ENCODE data around the gene PTPN3.

The PTPN3 gene

DNA sequence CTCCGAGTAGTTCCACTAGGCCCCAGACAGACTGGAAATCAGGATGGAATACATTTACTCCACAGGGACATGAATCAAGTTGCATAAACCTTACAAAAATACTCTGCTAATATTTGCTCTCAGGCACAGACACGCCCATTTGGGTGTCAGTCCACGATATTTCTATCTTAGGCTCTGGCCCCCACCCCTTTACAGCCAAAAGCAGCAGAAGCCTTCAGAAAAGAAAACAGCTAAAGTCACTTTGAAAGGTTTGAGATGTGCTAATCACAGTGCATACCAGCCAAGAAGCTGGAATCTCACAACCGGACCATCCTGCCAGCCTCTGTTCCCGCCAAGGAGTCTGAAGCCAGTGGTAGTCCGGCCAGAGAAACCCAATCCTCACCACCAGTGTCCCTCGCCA lies 22.6 kb downstream of the PTPN3 start:
- DNase-seq = no peak

DNA sequence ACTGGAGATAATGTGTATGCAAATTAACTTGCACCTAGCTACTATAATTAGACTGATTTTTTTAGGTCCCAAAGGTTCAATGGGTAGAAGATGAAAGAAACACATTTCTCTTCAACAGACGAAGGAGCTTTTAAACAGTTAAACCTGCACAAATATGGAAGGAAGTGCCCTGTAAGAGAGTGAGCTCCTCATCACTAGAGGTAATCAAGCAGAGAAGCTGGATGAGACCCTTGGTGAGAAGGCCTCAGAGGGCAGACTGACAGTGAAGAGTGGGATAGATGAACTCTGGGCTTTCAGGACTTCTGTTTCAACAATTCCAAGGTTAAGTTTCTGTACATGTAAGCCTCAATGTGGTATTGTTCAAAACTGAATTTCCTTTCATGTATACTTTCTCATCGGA lies 23.2 kb downstream of the PTPN3 start:
- DNase-seq = no peak

DNA sequence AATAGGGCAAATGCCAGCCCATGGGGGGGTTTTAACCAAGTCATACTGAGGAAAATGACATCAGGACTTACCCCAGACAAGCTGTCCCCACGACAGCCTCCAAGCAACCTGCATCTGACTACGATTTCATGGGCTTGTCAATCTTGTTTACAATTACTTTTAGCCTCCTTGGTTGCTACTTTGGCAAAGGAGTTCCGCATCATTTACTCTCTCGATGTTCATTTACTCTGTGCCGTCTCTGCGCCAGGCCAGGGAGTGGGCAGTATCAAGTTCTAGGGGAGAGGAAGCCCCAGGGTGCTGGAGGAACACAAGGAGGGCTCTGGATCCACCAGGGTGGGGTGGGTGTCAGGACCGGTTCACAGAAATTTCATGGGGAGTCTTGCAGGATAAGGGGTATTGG lies 23.9 kb downstream of the PTPN3 start:
- no peak for DNase-seq

DNA sequence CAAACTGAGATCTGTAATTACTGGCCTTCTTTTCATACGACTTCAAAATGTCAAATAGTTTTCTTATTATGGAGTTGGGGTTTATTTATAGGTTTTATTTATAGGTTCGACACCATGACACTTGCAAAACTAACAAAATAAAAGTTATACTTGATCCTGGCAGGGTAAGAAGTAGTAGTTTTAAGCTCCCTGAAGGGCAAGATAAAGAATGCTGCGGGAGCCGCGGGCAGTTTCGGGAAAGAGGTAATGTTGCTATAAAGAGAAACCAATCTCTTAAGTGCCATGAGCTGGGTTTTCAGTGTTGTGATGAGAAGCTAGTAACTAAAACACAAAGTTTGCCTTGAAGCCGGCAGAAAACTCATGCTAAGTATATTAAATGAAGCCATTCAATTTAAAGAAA lies 24.8 kb downstream of the PTPN3 start:
- no peak for DNase-seq

DNA sequence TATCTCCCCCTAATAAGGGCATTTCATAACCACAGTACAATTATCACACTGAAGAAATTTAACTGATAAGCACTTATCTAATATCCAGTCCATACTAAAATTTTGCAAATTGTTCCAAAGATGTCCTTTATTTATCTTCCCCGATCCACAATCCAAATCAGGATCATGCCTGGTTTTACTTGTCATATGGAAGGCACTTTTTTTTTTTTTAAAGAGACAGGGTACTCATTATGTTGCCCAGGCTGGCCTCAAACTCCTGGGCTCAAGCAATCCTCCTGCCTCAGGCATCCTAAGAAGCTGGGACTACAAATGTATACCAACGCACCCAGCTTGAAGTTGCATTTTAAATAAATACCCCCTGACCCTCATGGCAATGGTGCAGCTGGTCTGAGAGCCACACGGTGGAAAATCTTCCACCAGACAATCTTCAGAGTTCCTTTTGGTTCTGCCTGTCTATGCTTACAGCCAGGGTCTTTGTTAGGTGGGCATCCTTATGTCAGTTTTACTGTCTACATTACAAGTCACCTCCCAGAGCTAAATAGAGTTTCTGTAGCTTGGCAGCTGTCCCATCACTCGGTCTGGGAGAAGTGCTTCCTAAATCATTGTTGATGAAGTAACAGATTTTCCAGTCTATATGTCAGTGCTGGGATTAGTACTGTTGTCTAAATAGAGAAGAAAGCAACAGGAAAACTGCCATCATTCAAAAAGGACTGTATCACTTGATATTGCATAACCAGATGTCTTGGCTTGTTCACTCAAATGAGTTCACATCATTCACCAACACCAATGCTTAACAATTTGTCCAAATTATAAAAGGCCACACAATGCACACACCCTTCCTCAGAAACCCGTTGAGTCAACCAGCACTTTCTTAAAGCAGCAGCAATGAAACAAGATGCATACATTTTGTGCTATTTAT lies 26.4 kb downstream of the PTPN3 start:
- DNase-seq = no peak

DNA sequence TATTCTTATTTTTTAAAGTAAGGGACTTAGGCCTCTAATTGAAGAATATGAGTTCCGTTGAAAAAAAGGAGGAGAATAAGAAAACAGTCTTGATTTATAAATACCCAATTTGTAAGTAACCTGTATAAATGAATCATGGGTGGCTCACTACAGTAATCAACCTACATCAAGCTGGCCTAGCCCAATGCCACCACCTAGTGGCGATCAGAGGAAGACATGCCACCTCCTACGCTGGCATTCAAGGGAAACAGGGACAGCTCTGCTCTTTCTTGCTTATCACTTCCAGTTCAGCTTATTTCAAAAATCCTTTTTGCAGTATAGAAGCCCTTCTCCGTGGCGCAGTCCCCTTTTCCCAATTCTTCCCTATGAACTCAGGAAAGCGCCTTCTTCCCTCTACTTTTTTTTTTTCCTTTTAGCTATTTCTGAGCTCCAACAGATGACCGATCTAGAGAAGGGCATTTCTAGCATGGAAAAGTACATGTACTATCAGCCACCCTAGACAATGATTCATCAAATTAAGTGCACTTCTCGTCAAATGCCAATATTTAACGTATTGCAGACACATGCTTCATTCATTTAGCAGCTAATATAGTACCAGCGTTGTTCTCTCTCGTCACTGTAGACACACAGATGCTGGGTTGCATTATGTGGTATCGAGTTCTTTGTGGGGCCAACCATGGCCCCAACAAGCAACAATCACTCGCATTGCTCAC lies 28.3 kb downstream of the PTPN3 start:
- DNase-seq = peak; percentile 73 to 82 (median 78)

DNA sequence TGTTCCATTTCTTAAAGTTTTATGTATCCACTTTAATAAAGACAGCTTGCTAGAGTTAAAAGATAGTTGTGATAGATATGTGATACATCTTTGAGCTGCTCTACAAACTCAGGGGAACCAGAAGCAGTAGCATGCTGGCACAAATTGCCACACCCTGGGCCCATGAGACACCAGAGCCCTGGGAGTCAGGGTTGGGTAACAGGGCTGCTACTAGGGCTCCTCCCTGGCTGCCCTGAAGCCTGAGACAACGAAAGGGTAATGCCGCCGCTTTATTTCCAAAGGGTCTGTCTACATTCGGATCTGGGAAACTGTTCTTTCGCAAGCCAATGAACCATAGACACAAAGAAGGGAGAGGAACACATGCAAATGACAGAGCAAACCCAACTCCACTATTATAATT lies 29.2 kb downstream of the PTPN3 start:
- DNase-seq = no peak

DNA sequence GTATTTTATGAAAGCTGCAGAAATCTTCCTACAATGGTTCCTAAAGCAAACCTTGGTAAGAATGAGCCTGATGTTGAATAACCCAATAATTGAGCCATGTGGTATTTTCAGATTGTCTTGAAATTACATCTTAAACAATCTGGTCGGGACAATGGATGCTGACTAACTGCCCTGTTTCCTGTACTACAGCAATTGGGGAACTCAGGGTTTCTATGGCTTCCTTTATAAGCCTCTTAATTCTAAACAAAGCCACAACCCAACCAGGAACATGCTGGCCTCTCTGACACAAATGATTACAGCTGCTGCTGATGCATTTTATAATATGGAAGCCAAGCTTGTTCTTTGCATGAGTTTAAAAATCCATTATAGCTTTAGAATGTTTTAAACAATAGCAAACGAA lies 30.2 kb downstream of the PTPN3 start:
- peak; percentile 28 to 57 (median 41) for DNase-seq

DNA sequence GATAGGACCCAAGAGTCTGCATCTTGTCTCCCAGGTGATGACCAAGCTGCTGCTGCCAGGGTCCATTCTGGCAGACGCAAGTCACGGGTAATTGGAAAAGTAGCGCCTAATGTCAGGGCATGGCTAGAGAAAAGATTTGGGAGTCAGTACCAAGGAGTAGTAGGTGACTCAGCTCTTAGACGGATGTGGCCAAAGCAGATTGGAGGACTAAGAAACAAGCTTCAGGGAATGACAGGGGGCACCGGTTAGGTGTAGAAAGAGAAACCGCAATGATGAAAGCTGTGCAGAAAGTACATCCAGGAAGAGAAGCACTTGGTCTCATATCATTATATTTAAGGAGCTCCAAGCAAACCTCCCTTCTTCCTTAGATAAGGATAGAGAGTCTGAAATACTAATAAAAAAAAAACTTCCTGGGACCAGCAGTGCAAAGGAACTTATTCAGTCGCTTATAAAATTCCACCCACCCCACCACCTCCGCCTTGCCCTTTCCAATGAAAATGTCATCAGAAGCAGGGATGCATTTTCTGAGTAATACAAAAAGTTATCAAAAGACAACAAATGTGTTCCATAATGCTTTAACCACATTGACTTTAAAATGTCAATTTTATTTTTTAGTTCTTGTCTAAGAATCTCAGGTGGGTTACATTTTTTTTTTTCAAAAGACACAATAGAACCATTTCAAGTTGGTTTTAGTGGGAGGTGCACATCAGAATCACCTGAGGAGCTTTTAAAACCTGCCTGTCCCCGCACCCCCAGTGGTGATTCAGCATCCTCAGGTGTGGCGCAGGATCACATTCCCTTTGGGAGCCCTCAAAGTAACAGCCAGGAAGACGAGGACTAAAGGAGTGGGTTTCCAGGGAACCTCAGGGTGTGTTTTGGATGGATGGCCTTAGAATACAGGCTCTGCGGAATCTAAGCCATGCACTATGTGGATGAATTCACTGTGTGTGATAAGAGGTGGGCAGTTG lies 31.2 kb downstream of the PTPN3 start:
- no peak for DNase-seq

DNA sequence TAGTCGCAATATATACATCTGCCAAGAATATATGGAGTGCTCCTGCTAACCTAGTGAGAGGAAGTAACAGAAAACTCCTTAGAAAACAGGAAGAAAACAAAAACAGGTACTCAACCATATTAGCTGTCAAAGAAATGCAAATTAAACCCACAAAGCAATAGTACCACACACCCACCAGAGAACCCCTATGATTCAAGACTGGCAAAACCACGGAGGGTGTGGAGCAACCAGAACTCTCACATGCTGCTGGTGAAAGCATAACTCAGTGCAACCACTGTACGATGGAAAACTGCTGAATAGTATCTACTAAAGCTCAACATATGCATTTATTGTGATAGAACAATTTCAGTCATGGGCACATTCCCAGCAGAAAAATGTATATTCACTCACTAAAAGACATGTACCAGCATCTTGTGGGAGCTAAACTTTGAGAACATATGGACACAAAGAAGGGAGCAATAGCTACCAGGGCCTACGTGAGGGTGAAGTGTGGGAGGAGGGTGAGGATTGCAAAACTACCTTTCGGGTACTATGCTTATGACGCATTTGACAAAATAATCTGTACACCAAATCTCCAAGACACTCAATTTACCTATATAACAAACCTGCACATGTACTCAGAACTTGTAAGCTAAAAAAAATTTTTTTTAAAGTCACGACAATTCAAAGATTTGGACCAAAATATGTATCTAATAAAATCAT lies 34.0 kb downstream of the PTPN3 start:
- DNase-seq = peak in 2 of 4 experiments; percentile 8 to 13

DNA sequence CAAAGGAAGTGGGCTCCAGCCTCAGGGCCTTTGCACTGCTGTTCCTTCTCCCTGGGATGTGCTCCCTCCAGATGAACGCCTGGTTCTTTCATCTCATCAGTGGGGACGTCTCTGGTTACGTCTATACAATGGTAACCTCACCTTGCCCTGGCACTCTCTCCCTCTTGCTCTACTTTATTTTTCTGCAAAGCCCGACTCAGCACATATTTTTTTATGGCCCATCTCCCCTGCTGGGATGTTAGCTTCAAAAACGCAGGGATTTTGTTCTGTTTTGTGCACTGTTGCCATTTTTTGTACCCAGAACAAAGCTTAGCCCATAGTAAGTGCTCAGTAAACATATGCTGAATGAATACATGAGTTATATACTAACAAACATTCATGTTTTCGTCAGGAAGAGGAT lies 37.5 kb downstream of the PTPN3 start:
- DNase-seq = no peak

DNA sequence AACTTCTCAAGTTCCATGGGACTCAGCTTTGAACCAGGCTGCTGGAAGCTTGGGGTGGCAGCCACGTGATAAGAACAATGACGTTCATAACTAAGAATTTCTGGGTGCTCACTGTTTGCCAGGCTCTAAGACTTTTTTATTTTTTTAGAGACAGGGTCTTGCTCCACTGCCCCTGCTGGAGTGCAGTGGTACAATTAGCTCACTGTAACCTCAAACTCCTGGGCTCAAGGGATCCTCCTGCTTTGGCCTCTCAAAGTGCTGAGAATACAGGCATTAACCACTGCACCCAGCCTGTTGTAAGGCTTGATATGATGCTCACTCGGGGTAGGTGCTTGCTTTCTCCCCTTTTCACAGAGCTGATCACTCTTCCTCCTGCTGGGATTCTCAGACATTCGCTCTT lies 38.7 kb downstream of the PTPN3 start:
- DNase-seq = no peak

DNA sequence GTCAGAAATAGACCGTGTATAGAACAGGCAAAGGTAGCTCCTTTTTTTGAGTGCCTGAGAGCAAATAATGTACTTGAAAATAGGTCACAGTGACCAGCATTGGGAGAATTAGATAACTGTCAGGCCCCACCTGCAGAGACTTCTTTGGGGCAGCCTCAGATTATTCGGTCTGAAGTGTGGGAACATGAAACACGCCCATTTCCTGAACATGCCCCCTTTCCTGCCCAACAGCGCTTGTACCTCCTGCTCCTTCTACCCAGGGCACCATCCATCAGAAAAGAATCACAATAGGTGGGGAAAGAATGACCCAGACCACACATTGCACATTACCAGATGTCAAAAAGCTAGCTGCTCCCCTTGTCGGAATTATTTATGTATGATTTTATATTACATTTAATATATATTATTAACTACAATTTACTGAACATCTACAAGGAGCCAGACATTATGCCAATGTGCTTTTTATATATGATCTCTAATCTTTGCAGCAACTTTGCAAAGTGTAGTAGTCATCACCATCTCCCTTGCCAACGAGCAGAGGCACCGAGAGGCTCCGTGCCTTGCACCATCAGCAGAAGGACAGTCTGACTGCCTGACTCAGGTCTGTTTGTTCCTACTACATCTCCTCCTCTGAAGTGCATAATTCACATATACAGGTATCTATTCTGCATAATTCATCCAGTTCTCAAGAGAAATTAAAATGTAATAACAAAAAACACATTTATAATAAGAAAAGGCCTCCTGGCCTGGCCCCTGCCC lies 39.5 kb downstream of the PTPN3 start:
- DNase-seq = no peak

DNA sequence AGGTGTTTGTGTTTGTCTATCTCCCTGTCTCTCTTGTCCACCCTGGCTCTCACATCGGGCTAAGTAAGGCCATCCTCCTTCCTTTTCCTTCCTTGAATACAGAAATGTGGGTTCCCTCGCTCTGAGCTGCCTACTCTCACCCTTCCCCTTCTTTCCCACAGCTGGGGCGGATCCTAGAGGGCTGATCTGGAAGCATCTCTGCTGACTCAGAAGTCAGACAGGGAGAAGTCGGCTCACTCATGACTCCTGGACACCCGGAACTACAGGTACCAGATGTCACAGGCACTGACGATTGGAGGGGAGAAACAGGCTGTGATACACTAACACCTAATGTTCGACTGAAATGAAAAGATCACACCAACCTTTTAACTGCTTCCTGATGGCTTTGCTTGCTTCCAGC lies 41.3 kb downstream of the PTPN3 start:
- DNase-seq = no peak

DNA sequence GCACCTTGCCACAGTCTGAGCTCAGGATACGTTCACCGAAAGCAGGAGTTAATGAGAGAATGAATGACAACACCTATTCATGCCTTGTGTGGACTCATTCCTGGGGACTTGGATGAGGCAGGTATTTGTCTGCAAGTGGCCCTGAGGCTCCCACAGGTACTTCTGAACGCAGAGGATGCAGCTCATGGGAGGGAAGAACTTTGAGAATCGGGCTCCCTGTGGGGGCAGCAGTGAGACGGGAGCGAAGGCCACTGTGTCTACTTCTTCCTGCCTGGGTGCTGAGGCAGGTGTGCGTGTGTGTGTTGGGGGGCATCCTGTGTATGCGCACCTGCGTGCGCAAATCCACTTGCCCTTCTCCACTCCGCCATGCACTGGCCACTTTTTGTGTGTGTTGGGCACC lies 42.2 kb downstream of the PTPN3 start:
- no peak for DNase-seq

DNA sequence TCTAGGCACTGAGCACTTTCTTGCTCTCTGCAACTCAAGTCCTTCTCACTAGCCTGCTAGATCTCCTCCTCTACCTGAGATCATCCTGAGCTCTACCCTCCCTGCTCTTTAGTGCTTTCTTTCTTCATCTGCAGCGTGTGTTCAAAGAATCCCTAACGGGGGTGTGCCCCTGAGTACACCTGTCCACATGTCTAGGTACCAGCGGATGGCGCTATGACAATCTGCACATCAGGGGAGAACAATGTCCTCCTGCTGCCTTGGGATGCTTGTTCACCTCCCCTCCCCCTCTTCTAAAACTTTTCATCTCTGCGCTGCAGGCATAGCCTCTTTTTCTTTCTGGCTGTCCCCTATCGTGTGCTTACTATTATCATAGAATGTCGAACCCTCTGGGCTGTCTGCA lies 42.7 kb downstream of the PTPN3 start:
- DNase-seq = no peak

DNA sequence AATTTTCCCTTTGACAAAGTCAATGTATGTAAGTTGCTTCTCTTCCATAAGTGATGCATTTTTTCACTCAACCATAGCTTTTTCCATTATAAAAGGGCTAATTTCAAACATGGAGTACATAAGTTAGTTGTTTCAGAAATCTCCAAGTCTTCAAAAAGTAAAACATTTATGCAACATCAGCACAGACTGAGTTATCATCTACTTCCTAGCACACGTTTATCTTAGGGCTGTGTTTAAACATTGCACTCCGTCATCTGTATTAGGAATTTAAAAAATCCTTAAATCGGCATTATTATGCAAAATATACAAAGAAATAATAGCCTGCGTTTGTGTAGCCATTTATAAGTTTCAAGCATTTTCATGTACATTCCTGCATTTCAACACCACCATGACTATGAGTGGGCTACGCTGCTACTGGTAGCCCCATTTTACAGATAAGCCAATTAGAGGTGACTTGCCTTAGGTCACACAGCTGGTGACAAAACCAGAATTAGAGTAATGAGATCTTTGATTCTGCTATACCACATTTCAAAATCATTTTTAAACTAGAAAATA lies 43.4 kb downstream of the PTPN3 start:
- no peak for DNase-seq

DNA sequence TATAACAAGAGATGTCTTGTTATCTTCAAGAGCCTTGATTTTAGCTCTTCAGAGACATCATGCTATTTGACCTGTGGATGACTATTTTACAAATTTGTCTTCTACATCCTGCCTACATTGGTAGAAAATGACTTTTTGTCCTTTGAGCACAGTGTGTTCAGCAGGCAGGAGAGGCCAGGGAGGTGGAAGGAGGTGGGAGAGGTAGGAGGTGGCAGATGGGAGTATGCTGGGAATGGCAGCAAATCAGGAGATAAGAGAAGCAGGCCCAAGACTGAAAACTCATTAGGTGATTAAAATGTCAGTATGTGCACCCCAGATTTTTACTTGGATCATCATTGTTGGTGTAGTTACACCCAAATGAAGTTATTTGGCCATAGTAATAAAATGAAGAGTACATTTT lies 44.1 kb downstream of the PTPN3 start:
- DNase-seq = no peak

DNA sequence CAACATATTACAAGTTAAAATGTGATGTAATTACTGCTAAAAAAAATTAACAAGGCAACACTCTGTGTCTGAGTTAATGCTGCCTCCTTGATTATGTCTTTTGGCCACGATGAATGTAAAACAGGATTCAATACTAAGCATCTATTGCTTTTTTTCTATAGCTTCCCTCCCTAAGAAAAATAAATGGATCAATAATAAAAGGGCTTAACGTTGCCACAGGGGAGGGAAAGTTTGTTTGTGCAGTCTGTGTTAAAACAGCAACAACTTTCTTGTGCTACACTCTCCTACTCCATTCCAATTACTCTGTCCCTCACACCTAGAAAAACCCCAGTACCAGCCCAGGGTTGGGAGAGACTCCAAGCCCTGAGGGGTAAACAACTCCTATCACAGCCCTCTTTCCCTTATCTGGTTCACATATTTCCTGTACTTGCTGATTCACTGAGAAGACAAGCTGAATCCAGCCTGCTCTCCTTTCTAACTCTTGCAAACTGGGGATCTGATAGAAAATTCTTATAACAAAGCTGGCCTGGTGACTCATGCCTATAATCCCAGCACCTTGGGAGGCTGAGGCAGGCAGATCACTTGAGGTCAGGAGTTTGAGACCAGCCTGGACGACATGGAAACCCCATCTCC lies 44.8 kb downstream of the PTPN3 start:
- DNase-seq = no peak

DNA sequence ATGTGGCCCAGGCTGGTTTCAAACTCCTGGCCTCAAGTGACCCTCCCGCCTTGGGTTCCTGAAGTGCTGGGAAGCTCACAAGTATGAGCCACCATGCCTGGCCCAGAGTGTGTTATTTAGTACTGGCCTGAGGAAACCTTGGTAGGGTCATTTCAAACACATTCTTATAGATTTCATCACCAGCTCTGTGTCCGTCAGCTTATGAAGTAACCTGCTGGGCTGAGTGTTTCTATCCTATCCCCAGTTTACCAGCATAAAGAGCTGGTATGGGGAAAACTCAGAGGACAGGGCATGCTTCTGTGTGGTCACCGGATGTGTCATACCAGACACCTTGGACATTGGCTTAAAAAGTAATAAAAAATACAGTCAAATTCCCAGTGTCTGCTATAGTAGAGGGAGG lies 45.3 kb downstream of the PTPN3 start:
- no peak for DNase-seq
